H1 (cell line): Measurements from ENCODE around the gene COX7B2. TPM values are rescaled to one million over a fixed set of nuclear protein-coding genes. Genes with fewer than 3 reads are reported as not detected.

Source experiments
- CTBP2 ChIP-seq: IDR thresholded peaks from 2 replicates; pipeline ENCODE4 v1.7.0; 2011; ENCODE audit warnings: borderline replicate concordance, mild to moderate bottlenecking, moderate library complexity, mixed read lengths, low read length; ENCODE audit not compliant: insufficient read depth, insufficient read length
- EP300 ChIP-seq, 2 experiments: IDR thresholded peaks; 1 replicate in 1 of 2; 2 replicates in 1 of 2; pipeline ENCODE4 v1.6.1; 2011 to 2012; ENCODE audit warnings: low read depth in 2 of 2, low read length in 2 of 2, mild to moderate bottlenecking in 2 of 2, borderline replicate concordance in 1 of 2, inconsistent platforms in 1 of 2, moderate library complexity in 1 of 2
- GTF2F1 ChIP-seq: IDR thresholded peaks from 2 replicates; pipeline ENCODE4 v1.6.1; 2012; ENCODE audit warnings: low read depth, low read length, improper control_type of control experiment, borderline replicate concordance
- PHF8 ChIP-seq: fragments of 200-600 bp; sonication (generic); conservative IDR thresholded peaks from 2 replicates; pipeline ENCODE4 v1.7.1; 2012; ENCODE audit warnings: low read depth, mild to moderate bottlenecking, inconsistent platforms, low read length, moderate library complexity
- SP4 ChIP-seq: IDR thresholded peaks from 2 replicates; pipeline ENCODE4 v1.6.1; 2012; ENCODE audit warnings: low read length, inconsistent platforms
- TCF12 ChIP-seq: IDR thresholded peaks from 2 replicates; pipeline ENCODE4 v1.6.1; 2011; ENCODE audit warnings: low read depth, mild to moderate bottlenecking, low read length
- USF2 ChIP-seq: IDR thresholded peaks from 2 replicates; pipeline ENCODE4 v1.6.1; 2011; ENCODE audit warnings: low read length, improper control_type of control experiment
- polyA plus RNA-seq, 7 experiments: library from polyadenylated mRNA; depleted of rRNA in 3 of 7; stranded (reverse) in 5 of 7; unstranded in 2 of 7; fragments of >200 nt in 5 of 7; fragments of 200-250 nt in 2 of 7; gene quantifications; 1 replicate in 5 of 7; 2 replicates in 1 of 7; 4 replicates in 1 of 7; pipeline versions ENCODE4 v1.2.1 to v1.2.3, GENCODE V29; 2011 to 2013; ENCODE audit warnings: missing spikeins in 2 of 7, mixed read lengths in 2 of 7
- total RNA-seq: library from RNA; stranded (reverse); fragmentation: NEBNext Ultra II Directional; extraction: Animal tissue kit (Norgen Biotek cat#: 25700); gene quantifications from 2 replicates; pipeline ENCODE4 v1.2.1, GENCODE V29; 2021

COX7B2 gene
- total and polyA plus RNA-seq, 2 of the 8 experiments (the other 6 are each of a cell fraction or from before 2014, with no cell fraction given) = not detected

GRCh38 chr4:46955601-46956000 is 46.6 kb upstream of the COX7B2 start (continued):
- TF ChIP-seq TCF12 (no peak), EP300 (IDR thresholded peaks at IDR 0.05; ENCODE audit: borderline replicate concordance in 1 of 2, low read depth in 2 of 2, low read length in 2 of 2) (no peak), SP4 (no peak), CTBP2 (no peak), PHF8 (no peak), GTF2F1 (no peak), USF2 (no peak)
